Measurements from ENCODE around the gene ANO7.

DNA sequence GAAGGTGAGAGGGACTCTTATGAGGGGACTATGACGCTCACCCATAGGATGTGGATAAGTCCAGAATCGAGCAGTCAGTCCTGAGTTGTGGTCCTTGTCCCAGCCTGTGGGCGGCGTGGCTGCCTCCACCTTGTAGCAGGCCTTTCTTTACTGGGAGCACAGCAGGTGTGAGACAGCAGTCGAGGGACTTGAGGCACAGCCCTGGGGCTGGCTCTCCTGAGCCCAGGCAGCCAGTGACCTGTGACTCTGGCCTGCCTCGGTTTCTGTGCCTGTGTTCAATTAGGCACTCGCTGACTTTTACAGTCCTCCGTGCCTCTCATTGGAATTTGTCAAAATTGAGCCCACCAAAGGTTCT lies 30.0 kb upstream of the ANO7 start:
- TF ChIP-seq, protein P1, sequence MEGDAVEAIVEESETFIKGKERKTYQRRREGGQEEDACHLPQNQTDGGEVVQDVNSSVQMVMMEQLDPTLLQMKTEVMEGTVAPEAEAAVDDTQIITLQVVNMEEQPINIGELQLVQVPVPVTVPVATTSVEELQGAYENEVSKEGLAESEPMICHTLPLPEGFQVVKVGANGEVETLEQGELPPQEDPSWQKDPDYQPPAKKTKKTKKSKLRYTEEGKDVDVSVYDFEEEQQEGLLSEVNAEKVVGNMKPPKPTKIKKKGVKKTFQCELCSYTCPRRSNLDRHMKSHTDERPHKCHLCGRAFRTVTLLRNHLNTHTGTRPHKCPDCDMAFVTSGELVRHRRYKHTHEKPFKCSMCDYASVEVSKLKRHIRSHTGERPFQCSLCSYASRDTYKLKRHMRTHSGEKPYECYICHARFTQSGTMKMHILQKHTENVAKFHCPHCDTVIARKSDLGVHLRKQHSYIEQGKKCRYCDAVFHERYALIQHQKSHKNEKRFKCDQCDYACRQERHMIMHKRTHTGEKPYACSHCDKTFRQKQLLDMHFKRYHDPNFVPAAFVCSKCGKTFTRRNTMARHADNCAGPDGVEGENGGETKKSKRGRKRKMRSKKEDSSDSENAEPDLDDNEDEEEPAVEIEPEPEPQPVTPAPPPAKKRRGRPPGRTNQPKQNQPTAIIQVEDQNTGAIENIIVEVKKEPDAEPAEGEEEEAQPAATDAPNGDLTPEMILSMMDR (IDR thresholded peaks at IDR 0.05), result no peak
- TF ChIP-seq POLR2AphosphoS5 (IDR thresholded peaks at IDR 0.05) (no peak), EP300 (IDR thresholded peaks at IDR 0.05) (no peak)

All from sigmoid colon (tissue), 4 donors.